ENCODE data around the gene TMEM244.

TMEM244 gene, protein sequence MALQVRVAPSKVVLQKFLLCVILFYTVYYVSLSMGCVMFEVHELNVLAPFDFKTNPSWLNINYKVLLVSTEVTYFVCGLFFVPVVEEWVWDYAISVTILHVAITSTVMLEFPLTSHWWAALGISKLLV

GRCh38 chr6:129860908-129861665, at the start of gene TMEM244:
TMEM244 (minus strand) TSS chr6:129861315; CDS start chr6:129861188, 127 bp downstream.
- TF ChIP-seq GATA2 (IDR thresholded peaks at IDR 0.05; ENCODE audit: low read depth, low read length) (no peak), GATA3 (IDR thresholded peaks at IDR 0.05; ENCODE audit: low read depth, low read length) (no peak)

- no peak for TF ChIP-seq GATA2 (IDR thresholded peaks at IDR 0.05; ENCODE audit: low read depth, low read length)
- no peak for TF ChIP-seq GATA3 (IDR thresholded peaks at IDR 0.05; ENCODE audit: low read depth, low read length)
These were observed 47.7 kb upstream of the TMEM244 start for GRCh38 chr6:129908858-129909257.

- TF ChIP-seq GATA2 (IDR thresholded peaks at IDR 0.05; ENCODE audit: low read depth, low read length) (no peak), GATA3 (IDR thresholded peaks at IDR 0.05; ENCODE audit: low read depth, low read length) (no peak)
These were observed 47.2 kb upstream of the TMEM244 start for GRCh38 chr6:129908356-129908755.

GRCh38 chr6:129906515-129907077, 45.5 kb upstream of the TMEM244 start:
- no peak for TF ChIP-seq GATA3 (IDR thresholded peaks at IDR 0.05; ENCODE audit: low read depth, low read length)
- no peak for TF ChIP-seq GATA2 (IDR thresholded peaks at IDR 0.05; ENCODE audit: low read depth, low read length)

GRCh38 chr6:129903082-129903481, 42.0 kb upstream of the TMEM244 start:
- TF ChIP-seq GATA3 (IDR thresholded peaks at IDR 0.05; ENCODE audit: low read depth, low read length) (no peak), GATA2 (IDR thresholded peaks at IDR 0.05; ENCODE audit: low read depth, low read length) (no peak)

- no peak for TF ChIP-seq GATA3 (IDR thresholded peaks at IDR 0.05; ENCODE audit: low read depth, low read length)
- TF ChIP-seq GATA2 (IDR thresholded peaks at IDR 0.05; ENCODE audit: low read depth, low read length): no peak
These were observed 41.6 kb upstream of the TMEM244 start for GRCh38 chr6:129902681-129903080.

DNA sequence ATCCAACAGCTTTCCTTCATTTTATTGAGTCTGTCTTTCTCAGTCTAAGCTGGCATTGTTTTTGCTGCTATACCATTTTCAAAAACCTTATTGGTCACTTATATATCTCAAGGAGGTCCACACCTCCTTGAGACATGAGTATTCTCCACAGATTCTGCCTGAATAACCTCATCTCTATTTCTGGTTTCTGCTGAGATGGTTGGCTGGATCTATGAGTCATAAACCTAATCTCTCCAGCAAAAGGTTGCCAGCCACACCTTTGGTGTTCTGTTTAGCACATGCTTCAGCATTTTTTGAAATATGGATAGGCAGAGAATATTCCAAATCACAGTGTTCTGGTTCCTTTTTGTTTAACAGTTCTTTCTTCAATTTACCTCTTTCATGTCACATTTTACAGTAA, 40.8 kb upstream of the TMEM244 start:
- TF ChIP-seq GATA2 (IDR thresholded peaks at IDR 0.05; ENCODE audit: low read depth, low read length) (no peak), GATA3 (IDR thresholded peaks at IDR 0.05; ENCODE audit: low read depth, low read length) (no peak)

GRCh38 chr6:129895692-129896091, 34.6 kb upstream of the TMEM244 start:
- TF ChIP-seq GATA2 (IDR thresholded peaks at IDR 0.05; ENCODE audit: low read depth, low read length): no peak
- no peak for TF ChIP-seq GATA3 (IDR thresholded peaks at IDR 0.05; ENCODE audit: low read depth, low read length)

- TF ChIP-seq GATA2 (IDR thresholded peaks at IDR 0.05; ENCODE audit: low read depth, low read length) (no peak), GATA3 (IDR thresholded peaks at IDR 0.05; ENCODE audit: low read depth, low read length) (no peak)
These were observed 33.8 kb upstream of the TMEM244 start for GRCh38 chr6:129894921-129895320.

DNA sequence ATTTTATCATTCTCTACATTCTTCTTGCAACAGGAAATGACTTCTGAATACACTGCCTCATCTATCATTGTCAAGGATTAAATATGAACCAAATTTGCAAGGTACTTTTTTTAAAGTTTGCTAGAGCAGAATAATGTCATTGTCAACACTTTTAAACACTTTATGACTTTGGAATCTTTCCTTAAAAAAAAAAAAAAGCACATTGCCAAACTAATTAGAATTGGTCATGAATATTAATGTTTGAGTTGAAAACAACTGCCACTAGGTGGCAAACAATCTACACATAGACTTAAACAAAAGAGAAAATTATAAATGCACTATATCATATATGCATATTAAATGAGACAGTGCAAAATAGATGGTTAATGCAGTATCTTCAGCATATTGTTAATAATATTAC, 32.5 kb upstream of the TMEM244 start:
- TF ChIP-seq GATA2 (IDR thresholded peaks at IDR 0.05; ENCODE audit: low read depth, low read length): no peak

DNA sequence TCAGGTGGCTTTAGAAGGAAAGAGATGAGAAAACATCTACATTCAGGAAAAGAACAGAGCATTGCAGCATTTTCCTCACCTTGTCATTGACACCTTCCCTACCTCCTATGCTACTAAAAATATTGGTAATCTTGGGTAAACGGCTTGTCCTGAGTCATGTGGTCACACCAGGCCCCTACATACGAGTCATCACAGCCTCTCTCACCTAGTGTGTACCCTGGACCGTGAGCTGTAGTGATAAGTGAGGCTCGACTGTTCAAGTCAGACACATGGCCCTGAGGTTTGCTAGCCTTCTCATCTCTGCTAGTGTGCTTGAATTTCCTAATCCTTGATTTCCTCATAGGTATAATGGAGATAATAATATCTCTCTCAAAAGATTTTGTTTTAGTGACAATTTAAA, 29.6 kb upstream of the TMEM244 start:
- TF ChIP-seq GATA2 (IDR thresholded peaks at IDR 0.05; ENCODE audit: low read depth, low read length) (no peak), GATA3 (IDR thresholded peaks at IDR 0.05; ENCODE audit: low read depth, low read length) (no peak)

- TF ChIP-seq GATA2 (IDR thresholded peaks at IDR 0.05; ENCODE audit: low read depth, low read length): no peak
- TF ChIP-seq GATA3 (IDR thresholded peaks at IDR 0.05; ENCODE audit: low read depth, low read length): no peak
These were observed 29.0 kb upstream of the TMEM244 start for GRCh38 chr6:129890164-129890563.

DNA sequence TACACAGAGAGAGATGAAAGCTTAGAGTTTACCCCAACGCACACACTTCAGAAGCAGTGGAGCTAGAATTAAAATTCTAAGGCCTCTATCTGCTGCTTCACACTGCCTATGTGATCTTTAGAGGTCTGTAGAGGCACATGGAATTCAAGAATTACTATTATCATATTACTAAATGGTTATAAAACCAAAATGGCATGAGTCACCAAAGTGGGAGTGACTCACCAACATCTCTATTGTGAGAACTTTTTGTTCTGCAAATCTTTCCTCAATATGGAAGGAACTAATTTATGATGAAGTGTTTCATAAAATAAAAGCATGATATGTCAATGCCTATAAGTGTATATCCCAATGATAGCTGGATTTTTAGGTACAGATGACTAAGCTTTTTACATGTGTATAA, 28.5 kb upstream of the TMEM244 start:
- TF ChIP-seq GATA2 (IDR thresholded peaks at IDR 0.05; ENCODE audit: low read depth, low read length) (no peak), GATA3 (IDR thresholded peaks at IDR 0.05; ENCODE audit: low read depth, low read length) (no peak)

GRCh38 chr6:129886401-129887155, 25.5 kb upstream of the TMEM244 start:
- TF ChIP-seq GATA3 (IDR thresholded peaks at IDR 0.05; ENCODE audit: low read depth, low read length) (no peak), GATA2 (IDR thresholded peaks at IDR 0.05; ENCODE audit: low read depth, low read length) (no peak)
